Astrocyte of the spinal cord (primary cell): Measurements from ENCODE around the gene HDAC5.
A peak's percentile ranks its signal among the peaks of the same experiment; 100 is the strongest.
"Not testable (repeated sequence)": the region's sequence is repeated elsewhere in the genome, so short reads cannot be mapped to it uniquely, and the experiment has no call there.

Experiments used
- DNase-seq: peaks from one replicate; pipeline ENCODE4 v3.0.0; 2011; ENCODE audit warnings: low read depth, low spot score
- H3K4me3 ChIP-seq: 2 replicates; pipeline ENCODE4 v1.5.1; 2011; ENCODE audit warnings: low read depth, mild to moderate bottlenecking, low read length, moderate library complexity
- in situ Hi-C: cut with HindIII; loops from 2 replicates; pipeline ENCODE4 v1.10.0; 2017; ENCODE audit warnings: low sequenced_read_pairs
- TF ChIP-seq, protein P1 (sequence below): IDR thresholded peaks from 2 replicates; pipeline ENCODE4 v1.5.1; 2012; ENCODE audit warnings: low read depth, mild to moderate bottlenecking, low read length, inconsistent platforms

HDAC5 gene

DNA sequence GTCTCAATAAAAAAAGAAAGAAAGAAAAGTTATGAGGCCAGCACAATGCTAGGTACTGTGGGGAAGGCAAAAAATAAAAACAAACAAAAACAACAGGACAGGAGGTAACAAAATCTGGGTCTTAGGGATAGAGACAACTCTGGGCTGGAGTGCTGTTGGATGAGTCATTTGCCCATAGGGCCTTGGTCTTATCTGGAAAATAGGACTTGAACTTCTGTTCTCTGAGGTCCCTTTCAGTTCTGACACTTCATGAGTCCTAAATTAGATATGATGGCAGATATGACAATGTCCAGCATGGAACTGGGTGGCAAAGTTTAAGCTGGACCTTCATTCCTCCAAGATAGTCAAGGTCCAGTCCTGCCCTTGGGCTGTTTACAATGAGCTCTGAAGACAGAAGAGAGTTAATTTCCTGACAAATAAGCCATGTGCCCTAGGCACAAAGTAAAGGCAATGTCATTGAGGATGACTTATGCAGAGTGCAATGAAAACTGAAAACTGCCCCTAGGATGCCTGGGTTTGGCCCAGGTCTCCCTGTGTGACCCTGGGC, 8.9 kb upstream of the HDAC5 start:
- TF ChIP-seq, protein P1, sequence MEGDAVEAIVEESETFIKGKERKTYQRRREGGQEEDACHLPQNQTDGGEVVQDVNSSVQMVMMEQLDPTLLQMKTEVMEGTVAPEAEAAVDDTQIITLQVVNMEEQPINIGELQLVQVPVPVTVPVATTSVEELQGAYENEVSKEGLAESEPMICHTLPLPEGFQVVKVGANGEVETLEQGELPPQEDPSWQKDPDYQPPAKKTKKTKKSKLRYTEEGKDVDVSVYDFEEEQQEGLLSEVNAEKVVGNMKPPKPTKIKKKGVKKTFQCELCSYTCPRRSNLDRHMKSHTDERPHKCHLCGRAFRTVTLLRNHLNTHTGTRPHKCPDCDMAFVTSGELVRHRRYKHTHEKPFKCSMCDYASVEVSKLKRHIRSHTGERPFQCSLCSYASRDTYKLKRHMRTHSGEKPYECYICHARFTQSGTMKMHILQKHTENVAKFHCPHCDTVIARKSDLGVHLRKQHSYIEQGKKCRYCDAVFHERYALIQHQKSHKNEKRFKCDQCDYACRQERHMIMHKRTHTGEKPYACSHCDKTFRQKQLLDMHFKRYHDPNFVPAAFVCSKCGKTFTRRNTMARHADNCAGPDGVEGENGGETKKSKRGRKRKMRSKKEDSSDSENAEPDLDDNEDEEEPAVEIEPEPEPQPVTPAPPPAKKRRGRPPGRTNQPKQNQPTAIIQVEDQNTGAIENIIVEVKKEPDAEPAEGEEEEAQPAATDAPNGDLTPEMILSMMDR = no peak
- no peak overlapping the region for H3K4me3 ChIP-seq
- no peak for DNase-seq
- in situ Hi-C loops = no loop called here

DNA sequence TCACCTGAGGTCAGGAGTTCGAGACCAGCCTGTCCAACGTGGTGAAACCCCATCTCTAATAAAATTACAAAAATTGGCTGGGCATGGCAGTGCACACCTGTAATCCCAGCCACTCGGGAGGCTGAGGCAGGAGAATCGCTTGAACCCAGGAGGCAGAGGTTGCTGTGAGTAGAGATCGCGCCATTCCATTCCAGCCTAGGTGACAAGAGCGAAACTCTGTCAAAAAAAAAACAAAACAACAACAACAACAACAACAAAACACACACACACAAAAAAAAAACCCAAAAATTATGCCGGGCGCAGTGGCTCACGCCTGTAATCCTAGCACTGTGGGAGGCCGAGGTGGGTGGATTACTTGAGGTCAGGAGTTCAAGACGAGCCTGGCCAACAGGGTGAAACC, 7.9 kb upstream of the HDAC5 start:
- H3K4me3 ChIP-seq, in situ Hi-C loops, DNase-seq: not testable (repeated sequence)

DNA sequence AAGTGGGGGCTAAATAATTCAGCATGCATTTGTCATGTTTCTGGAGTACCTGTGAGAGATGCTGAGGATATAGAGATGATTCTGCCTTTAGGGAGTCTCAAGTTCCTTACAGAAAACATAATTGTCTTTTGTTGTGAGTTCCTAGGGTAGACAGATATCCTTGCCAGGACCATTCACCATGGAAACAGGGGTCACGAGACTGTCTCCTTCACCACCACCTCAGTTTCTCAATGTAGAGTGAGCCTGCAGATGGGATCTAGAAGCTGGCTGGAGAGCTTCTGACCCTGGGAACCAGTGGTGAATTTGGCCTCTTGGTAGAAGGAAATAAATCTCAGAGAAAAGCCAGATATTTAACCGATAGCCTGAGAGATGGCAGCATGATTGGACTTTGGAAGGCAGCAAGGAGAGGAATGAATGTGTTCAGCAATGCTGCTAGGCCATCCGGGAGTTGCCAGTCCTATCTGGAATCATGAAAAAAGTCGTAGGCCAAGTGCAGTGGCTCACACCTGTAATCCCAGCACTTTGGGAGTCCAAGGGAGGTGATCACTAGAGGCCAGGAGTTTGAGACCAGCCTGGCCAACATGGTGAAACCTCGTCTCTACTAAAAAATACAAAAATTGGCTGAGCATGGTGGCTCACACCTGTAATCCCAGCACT, 7.4 kb upstream of the HDAC5 start:
- no peak overlapping the region for H3K4me3 ChIP-seq
- TF ChIP-seq, protein P1 = no peak
- in situ Hi-C loops = no loop called here
- no peak for DNase-seq

DNA sequence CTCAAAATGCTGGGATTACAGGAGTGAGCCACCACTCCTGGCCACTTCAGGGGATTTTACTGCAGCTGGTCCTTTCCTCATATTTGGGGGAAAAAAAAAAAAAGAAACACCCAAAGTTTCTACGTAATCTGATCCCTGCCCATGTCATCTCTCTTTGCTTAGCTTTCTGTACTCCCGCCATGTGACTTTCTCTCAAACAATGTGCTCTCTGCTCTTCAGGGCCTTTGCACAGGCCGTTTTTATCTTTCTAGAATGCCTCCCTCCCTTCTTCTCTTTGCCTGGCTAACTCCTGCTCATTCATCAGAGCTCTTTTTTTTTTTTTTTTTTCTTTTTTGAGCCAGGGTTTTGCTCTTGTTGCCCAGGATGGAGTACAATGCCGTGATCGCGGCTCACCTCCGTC, 4.9 kb upstream of the HDAC5 start:
- in situ Hi-C loops = no loop called here
- no peak for DNase-seq
- TF ChIP-seq, protein P1 = no peak

DNA sequence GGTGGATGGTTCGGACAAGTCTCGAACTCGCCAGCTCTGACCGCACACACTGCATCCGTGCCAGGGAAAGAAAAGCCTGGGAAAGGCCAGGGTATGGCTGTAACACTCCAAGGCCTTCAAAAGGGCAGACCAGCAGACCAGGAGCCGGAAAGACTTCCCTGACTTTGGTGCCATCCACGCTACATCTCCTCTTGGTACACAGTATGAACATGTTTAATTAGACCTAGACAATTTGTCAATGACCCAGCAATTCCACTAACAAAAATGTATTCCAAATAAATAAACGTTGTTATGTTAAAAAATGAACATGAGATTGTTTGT, 637 bp upstream of the HDAC5 start:
- TF ChIP-seq, protein P1 = no peak
- no peak for DNase-seq
- in situ Hi-C loops = no loop called here
- H3K4me3 ChIP-seq = peak overlapping the region; percentile 76

More for the DNA sequence above, 4.9 kb upstream of the HDAC5 start:
- H3K4me3 ChIP-seq = no peak overlapping the region

DNA sequence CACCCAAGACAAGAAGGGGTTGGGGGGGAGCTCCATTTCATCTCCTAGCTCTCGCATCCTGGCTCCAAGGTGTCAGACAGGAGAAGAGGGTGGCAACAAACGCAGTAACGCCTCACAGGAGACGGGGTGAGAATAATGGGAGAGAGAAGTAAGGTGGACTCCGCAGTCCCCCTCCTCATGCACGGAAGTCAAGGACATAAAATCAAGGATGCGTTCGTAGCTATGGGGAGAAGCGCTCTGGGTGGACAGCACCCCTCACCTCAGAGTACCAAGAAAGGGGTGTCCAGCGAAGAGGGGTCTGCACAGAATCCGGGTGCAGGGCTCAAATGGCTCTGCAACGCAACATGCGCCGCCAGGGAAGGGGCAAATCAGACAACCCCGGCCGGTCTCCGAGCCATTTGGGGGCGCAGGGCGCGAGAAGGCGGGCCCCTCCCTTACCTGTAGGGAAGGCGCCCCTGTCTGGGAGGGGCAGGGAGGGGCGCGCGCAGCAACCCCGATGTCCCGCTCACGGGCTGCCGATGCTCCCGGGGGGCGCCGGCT, 555 bp downstream of the HDAC5 start:
- in situ Hi-C loops = no loop called here

More for the DNA sequence above, 555 bp downstream of the HDAC5 start:
- peak overlapping the region; percentile 76 for H3K4me3 ChIP-seq
- TF ChIP-seq, protein P1 = no peak
- DNase-seq = no peak
